ENCODE results near the gene CYP24A1.
"Not testable (repeated sequence)": the region's sequence is repeated elsewhere in the genome, so short reads cannot be mapped to it uniquely, and the experiment has no call there.

CYP24A1 gene

GRCh38 chr20:54134445-54135220 is 39.2 kb downstream of the CYP24A1 start:
- no peak for DNase-seq

DNA sequence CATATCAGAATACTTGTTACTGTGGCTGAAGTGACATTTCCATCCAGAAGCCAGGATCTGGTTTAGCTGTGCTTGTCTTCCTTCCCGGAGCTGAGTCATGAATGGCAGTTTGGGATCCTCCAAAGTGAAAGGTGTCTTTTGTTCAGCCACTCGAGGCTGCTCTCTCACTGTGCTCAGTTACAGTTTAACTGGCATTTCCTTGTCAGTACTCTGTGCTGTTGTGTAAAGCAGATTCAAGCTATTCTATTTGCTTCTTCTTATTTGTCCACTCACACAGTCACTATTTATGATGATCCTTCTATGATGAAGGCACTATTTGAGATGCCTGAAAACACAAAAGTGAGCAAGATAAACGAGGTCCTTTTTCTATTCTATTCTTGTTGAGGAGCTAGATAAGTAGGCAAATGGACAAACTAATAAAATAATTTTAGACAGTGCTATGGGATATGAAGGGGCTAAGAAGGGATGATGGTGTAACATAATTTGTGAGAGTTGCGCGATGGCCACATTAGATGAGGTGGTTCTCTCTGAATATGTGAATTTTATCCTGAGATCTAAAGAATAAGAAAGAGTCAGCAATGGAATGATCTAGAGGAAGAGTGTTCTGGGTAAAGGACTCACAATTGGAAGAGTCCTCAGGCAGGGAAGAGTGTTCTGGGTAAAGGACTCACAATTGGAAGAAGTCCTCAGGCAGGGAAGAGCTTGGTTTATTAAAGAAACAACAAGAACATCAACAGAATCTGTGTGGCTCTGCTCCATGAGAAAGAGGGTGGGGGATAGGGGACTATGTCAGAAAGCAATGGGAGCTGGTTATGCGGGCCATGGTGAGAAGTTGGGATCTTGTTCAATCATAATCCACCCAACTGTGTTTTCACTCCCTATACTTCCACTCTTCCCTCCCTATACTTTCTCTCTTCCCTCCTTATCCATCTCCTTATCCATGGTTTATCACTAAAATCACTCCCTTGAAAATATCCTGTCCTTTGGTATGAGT is 40.1 kb downstream of the CYP24A1 start:
- peak in 4 of 58 donors; percentile 9 to 15 (median 10) for DNase-seq

GRCh38 chr20:54132612-54133433 is 41.0 kb downstream of the CYP24A1 start:
- no peak for DNase-seq

GRCh38 chr20:54131675-54132611 is 41.8 kb downstream of the CYP24A1 start:
- DNase-seq, result no peak

GRCh38 chr20:54131125-54131524 is 42.7 kb downstream of the CYP24A1 start:
- not testable (repeated sequence) for DNase-seq

DNA sequence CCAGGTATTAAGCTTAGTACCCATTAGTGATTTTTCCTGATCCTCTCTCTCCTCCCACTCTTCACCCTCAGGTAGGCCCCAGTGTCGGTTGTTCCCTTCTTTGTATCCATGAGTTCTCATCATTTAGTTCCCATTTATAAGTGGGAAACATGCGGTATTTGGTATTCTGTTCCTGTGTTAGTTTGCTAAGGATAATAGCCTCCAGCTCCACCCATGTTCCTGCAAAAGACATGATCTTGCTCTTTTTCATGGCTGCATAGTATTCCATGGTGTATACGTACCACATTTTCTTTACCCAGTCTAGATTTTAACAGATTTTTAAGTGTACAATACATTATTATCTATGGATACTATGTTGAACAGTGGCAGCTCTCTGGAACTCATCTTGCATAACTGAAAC is 44.4 kb downstream of the CYP24A1 start:
- no peak for DNase-seq

GRCh38 chr20:54127855-54128574 is 45.8 kb downstream of the CYP24A1 start:
- no peak for DNase-seq

DNA sequence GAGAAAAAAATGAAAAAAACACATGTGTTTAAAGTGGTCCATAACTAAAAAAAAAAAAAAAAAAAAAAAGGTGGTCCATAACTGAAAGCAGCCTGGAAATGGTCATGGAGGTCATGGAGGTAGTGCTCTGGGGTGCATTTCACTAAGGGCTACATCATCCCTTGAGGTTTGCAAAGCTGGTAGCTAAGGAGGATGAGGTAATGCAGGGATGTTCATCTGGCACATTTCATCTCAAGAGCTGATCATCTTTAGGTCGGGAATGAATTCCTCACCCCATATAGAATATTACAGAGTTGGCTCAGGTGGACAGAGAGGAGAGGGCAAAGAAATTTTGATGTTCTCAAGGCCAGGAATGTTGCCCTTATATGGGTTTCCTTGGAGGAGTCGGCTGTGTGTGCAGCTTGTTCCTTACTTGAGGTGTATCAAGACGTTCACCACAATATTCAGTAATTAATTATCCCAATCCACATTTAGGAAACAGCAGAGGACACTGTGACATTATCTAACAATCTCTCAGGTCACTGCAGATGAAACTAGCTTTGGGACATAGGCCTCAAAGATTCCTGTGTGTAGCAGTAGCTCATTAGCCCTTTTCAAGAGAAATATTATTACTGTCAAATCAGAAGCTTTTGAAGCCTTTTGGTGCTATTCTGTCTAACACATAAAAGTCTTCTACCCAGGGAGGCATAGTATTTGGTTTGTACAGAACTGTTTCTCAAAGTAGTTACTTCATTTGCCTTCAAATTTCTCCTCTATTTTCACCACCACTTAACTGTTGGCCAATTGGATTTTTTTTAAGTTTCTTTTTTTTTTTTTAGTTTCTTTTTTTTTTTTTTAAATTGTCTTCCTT is 46.8 kb downstream of the CYP24A1 start:
- no peak for DNase-seq

DNA sequence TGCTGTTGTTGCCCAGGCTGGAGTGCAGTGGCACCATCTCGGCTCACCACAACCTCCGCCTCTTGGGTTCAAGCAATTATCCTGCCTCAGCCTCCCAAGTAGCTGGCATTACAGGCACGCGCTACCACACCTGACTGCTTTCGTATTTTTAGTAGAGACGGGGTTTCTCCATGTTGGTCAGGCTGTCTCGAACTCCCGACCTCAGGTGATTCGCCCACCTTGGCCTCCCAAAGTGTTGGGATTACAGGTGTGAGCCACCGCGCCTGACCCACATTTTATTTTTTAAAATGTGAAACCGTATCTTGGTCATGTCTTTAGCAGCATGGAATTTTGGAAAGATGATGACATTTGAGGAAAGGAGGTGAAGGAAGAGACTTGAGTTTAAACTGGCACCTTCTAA is 47.5 kb downstream of the CYP24A1 start:
- DNase-seq, result not testable (repeated sequence)

- no peak for DNase-seq
Measured at GRCh38 chr20:54123587-54124180, 50.1 kb downstream of the CYP24A1 start.

- DNase-seq, result no peak
Measured at GRCh38 chr20:54122681-54123586, 50.9 kb downstream of the CYP24A1 start.

GRCh38 chr20:54122189-54122588 is 51.6 kb downstream of the CYP24A1 start:
- DNase-seq, result no peak

DNA sequence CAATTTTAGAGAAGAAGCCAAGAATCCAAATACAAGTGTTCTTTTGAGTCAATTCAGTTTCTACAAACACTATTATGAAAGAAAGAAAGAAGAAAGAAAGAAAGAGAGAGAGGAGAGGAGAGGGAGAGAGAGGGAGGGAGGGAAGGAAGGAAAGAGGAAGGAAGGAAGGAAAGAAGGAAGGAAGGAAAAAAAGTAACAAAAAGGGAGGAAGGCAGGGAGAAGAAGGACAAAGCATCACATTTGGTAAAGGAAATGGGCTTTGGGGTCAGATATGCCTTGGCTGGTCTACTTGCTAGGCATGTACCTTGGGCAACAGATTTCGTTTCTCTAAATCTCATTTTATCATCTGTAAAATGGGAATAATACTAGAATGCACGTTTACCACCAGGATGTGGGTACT is 54.0 kb downstream of the CYP24A1 start:
- DNase-seq, result no peak

DNA sequence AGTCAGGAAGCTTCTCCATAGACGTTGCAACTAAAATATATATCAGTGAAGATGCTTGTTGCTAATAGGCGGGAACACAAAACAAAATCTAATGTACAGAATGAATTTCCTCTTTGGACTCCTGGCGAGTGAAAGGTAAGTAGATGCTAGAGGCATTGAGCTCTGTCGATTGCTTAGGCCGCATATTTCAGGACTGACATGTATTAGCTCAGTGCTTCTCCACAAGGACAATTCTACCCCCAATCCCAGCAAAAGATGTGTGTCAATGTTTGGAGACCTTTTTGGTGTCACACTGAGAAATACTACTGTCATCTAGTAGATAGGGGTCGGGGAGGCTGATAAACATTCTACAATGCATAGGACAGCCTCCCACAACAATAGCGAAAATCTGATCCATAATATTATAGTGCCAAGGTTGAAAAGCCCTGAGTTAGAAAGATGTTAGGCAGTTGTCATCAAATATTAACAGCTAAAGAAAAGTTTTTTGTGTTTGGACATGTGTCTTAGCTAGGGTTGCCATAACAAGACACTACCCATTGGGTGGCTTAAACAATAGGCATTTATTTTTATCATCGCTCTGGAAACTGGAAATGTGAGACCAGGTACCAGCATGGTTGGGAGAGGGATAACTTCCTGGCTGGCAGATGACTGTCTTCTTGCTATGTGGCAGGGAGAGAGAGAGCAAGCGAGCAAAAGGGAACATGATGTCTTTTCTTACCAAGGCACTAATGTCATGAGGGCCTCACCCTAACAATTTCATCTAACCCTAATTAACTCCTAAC is 55.4 kb downstream of the CYP24A1 start:
- DNase-seq, result no peak

DNA sequence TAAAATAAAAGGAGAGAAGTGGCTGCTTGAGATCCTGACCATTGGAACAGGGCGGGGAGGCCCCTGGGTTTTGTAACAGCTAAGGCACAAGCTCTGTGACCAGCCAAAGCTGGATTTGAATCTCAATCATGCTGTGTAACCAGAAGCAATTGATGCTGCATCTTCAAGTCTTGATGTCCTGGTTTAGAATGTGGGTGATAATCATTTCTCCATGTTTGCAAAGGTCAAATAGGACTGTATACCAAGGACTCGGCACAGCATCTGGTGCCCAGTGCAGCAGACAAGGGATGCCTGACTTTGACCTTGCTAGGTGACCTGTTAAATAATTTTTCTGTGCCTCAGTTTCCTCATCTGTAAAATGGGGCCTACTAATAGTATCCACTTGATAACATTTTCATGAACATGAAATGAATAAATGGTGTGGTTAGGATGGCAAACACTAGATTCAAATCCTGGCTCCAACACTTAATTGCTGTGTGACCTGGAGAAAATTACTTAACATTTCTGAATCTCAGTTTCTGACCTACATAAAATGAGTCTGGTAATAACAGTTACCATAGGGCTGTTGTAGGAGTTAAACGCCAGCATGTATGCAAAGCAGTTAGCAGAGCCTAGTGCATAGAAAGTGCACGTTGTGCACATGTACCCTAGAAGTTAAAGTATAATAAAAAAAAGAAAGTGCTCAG is 57.1 kb downstream of the CYP24A1 start:
- no peak for DNase-seq

All from anterior cingulate cortex (tissue), 58 donors.